BJ (cell line): ENCODE data around the gene C17orf114.
A peak's percentile ranks its signal among the peaks of the same experiment; 100 is the strongest.
"Not testable (repeated sequence)": the region's sequence is repeated elsewhere in the genome, so short reads cannot be mapped to it uniquely, and the experiment has no call there.

Experiments used
- CTCF ChIA-PET: fragments of 350-600 bp; formaldehyde crosslinking; extraction: SDS; loops from one replicate; lab custom pipeline; 2021; ENCODE audit warnings: antibody characterized with exemption, inconsistent platforms; lab: Yijun Ruan, JAX
- POLR2A ChIA-PET: fragments of 300-600 bp; sonication (Branson Sonifier 250); formaldehyde crosslinking; extraction: SDS; loops from one replicate; lab custom pipeline; 2021; ENCODE audit warnings: antibody characterized with exemption; lab: Charles Lee
- DNase-seq: peaks from one replicate; pipeline ENCODE4 v3.0.0-alpha.2; 2011; ENCODE audit warnings: low read depth
- H3K27me3 ChIP-seq: 2 replicates; pipeline ENCODE4 v1.6.0; 2011; ENCODE audit warnings: low read length; ENCODE audit not compliant: control insufficient read depth, insufficient read depth
- H3K36me3 ChIP-seq: 2 replicates; pipeline ENCODE4 v1.5.1; 2011; ENCODE audit warnings: low read length; ENCODE audit not compliant: control insufficient read depth, insufficient read depth
- H3K4me3 ChIP-seq: 2 replicates; pipeline ENCODE4 v1.5.1; 2011; ENCODE audit warnings: low read depth, mild to moderate bottlenecking, control low read depth, low read length
- CTCF ChIP-seq: IDR thresholded peaks from 2 replicates; pipeline ENCODE4 v1.5.1; 2011; ENCODE audit warnings: low read depth, mild to moderate bottlenecking, control low read depth, inconsistent platforms, low read length, moderate library complexity; ENCODE audit not compliant: insufficient read depth

C17orf114 gene

GRCh38 chr17:4833941-4834680 lies 32.0 kb upstream of the C17orf114 start:
- CTCF ChIA-PET = interaction anchor here (0.9 to 1.3 kb wide), 2 partner anchors 44 to 54 kb away, joined by 4 read pairs; no protein-coding TSS in a partner anchor

GRCh38 chr17:4833178-4833940 lies 31.2 kb upstream of the C17orf114 start, which contains the start of gene MINK1:
Gene MINK1 (plus strand): TSS chr17:4833340. CDS start chr17:4833584, 244 bp downstream.
- TF ChIP-seq CTCF = no peak
- ChIA-PET CTCF (interaction anchor here (0.7 to 1.3 kb wide), 2 partner anchors 43 to 75 kb away, joined by 3 to 4 read pairs; no protein-coding TSS in a partner anchor), POLR2A (no interaction called here)
- H3K27me3 ChIP-seq = no peaks in the 10 kb centered on the region
- DNase-seq = peak; percentile 66
- no peaks in the 10 kb centered on the region for H3K36me3 ChIP-seq
- peak within 1 kb of the TSS; percentile 94 for H3K4me3 ChIP-seq

More at GRCh38 chr17:4833941-4834680, 32.0 kb upstream of the C17orf114 start:
- DNase-seq = no peak
- Histone ChIP-seq H3K36me3 (no peaks in the 10 kb centered on the region), H3K27me3 (no peaks in the 10 kb centered on the region), H3K4me3 (peak overlapping the region; percentile 94)
- POLR2A ChIA-PET = interaction anchor here (0.6 kb wide), 1 partner anchor 284 kb away, joined by 5 read pairs; no protein-coding TSS in a partner anchor
- TF ChIP-seq CTCF = no peak

- DNase-seq, H3K27me3 ChIP-seq, H3K36me3 ChIP-seq, POLR2A ChIA-PET: not testable (repeated sequence)
- CTCF ChIA-PET = interaction anchor here (0.7 kb wide), 1 partner anchor 76 kb away, joined by 3 read pairs; no protein-coding TSS in a partner anchor
- peak overlapping the region; percentile 94 for H3K4me3 ChIP-seq
These were observed 30.7 kb upstream of the C17orf114 start for GRCh38 chr17:4832829-4833177.

- ChIA-PET CTCF (no interaction called here), POLR2A (no interaction called here)
- no peak for DNase-seq
These were observed 25.3 kb upstream of the C17orf114 start for GRCh38 chr17:4827399-4827798.

More at GRCh38 chr17:4827399-4827798, 25.3 kb upstream of the C17orf114 start:
- H3K36me3 ChIP-seq = peaks cover 3% of the 10 kb centered on the region
- H3K4me3 ChIP-seq = no peak overlapping the region
- TF ChIP-seq CTCF = no peak
- H3K27me3 ChIP-seq = no peaks in the 10 kb centered on the region
